Right kidney (tissue), 1 donor: ENCODE results near the gene CASTOR2.
"Not testable (repeated sequence)": the region's sequence is repeated elsewhere in the genome, so short reads cannot be mapped to it uniquely, and the experiment has no call there.

ENCODE experiments used
- DNase-seq: peaks from one replicate; pipeline ENCODE4 v3.0.0-alpha.2; 2016

Gene CASTOR2

GRCh38 chr7:75054744-75055143, 90.2 kb downstream of the CASTOR2 start:
- DNase-seq: no peak

GRCh38 chr7:75055155-75055554, 90.7 kb downstream of the CASTOR2 start:
- no peak for DNase-seq

DNA sequence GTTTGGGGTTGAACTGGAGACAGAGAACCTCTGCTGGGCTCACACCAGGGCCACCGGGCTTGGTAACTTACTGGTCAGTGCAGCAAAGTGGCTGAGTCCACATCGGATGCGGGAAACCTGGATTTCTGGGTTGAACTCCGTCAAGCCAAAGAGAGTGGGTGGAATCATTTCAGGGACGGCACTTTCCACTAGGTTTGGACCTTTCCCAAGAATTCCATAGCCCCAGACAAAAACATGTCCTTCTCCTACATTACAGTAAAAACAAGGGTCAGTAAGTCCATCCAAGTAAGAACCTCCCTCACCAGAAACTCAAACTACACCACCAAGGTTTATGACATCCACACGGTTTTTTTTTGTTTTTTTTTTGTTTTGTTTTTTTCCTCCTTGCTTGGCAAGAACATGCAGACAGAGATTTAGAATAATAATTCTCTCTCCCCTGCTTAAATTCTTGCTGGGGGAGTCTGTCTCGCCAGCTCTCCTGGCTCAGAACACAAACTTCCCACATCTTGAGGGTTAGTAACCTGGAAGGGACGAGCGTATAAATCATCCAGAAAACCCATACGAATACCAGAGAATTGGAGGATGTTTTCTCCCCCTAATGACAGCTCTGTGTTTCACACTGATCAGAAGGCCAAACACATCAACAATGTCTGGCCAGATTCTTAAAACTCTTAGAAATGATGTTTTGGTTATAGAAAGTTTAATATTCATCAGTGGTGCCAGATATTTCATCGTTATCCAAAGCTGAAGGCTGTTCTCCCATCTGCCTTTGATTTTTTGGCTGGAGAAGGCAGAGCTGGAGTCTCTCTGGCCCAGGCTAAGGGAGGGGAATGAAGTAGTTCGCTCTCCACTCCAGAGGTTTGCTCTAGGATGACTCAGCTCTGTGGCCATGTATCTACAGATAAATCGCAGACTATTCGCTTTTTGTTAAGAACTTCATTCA, 91.6 kb downstream of the CASTOR2 start:
- DNase-seq: no peak

GRCh38 chr7:75058406-75058805, 93.9 kb downstream of the CASTOR2 start:
- no peak for DNase-seq

- DNase-seq: no peak
Observed at GRCh38 chr7:75064291-75064690, 99.8 kb downstream of the CASTOR2 start.

DNA sequence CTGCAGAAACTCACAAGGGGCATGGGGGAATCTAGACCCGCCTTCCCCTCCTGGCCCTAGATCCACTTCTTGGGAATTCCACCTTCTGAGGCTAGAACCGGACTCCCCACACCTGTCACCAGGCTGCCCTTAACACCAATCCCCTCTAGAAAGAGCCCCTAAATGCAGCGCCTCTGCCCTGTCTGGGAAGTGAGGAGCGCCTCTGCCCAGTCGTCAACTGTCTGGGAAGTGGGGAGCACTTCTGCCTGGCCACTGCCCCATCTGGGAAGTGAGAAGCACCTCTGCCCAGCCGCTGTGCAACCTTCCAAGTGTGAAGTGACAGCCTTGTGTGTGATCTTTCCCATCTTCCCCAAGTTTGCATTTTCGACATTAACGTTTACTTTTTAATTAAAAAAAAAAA, 100.3 kb downstream of the CASTOR2 start:
- DNase-seq: no peak

GRCh38 chr7:75066521-75066920, 102.0 kb downstream of the CASTOR2 start:
- no peak for DNase-seq

- DNase-seq: no peak
Observed at GRCh38 chr7:75072981-75073283, 108.4 kb downstream of the CASTOR2 start.

DNA sequence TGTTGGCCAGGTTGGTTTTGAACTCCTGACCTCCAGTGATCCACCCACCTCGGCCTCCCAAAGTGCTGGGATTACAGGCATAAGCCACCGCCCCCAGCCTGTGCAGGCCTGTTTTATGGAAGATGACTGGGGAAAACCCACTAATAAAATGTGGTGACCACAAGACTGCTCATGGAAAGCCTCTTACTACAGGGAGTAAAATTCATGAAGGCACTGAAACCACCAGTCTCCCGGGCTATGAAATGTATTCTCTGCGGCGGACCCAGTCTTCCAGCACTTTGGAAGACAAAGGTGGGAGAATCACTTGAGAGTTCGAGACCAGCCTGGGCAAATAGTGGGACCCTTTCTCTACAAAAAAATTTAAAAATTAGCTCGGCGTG, 109.7 kb downstream of the CASTOR2 start:
- not testable (repeated sequence) for DNase-seq
